Progenitor cell of endocrine pancreas (in vitro differentiated cells): ENCODE data around the gene ADAM11. TPM values are rescaled to one million over a fixed set of nuclear protein-coding genes. Genes with fewer than 3 reads are reported as not detected.
A peak's percentile ranks its signal among the peaks of the same experiment; 100 is the strongest.

Experiments used
- DNase-seq: peaks from one replicate; pipeline ENCODE4 v3.0.0; 2021; ENCODE audit warnings: low spot score; ENCODE audit not compliant: unreplicated experiment
- H3K27ac Mint-ChIP-seq: 2 replicates; pipeline ENCODE4 v1.8.0; 2021; ENCODE audit warnings: mild to moderate bottlenecking, moderate library complexity, mixed read lengths
- H3K27me3 Mint-ChIP-seq: 2 replicates; pipeline ENCODE4 v1.8.0; 2021; ENCODE audit warnings: mixed read lengths
- H3K36me3 Mint-ChIP-seq: 2 replicates; pipeline ENCODE4 v1.8.0; 2022; ENCODE audit warnings: mixed read lengths; ENCODE audit not compliant: insufficient read depth
- H3K4me1 Mint-ChIP-seq: 2 replicates; pipeline ENCODE4 v1.8.0; 2021; ENCODE audit warnings: low read depth, mixed read lengths
- H3K4me3 Mint-ChIP-seq: 2 replicates; pipeline ENCODE4 v1.8.0; 2021; ENCODE audit warnings: low read depth, mild to moderate bottlenecking, moderate library complexity, mixed read lengths
- H3K9me3 Mint-ChIP-seq: 2 replicates; pipeline ENCODE4 v1.8.0; 2021; ENCODE audit warnings: low read depth, mixed read lengths
- CTCF ChIP-seq: fragments of 200-600 bp; sonication (generic); IDR thresholded peaks from one replicate; pipeline ENCODE4 v1.5.0; 2021; ENCODE audit warnings: antibody characterized with exemption, mild to moderate bottlenecking; ENCODE audit not compliant: unreplicated experiment
- total RNA-seq: library from RNA; stranded (reverse); gene quantifications from 2 replicates; pipeline ENCODE4 v1.2.1, GENCODE V29; 2021

Gene ADAM11
- total RNA-seq, 1 donor from 2014 or later, result 1.4 TPM

- TF ChIP-seq CTCF, result no peak
- peak within 1 kb of the TSS; percentile 94 for H3K4me3 Mint-ChIP-seq
- H3K4me1 Mint-ChIP-seq, result peaks cover 15% of the 10 kb centered on the region
- DNase-seq, result peak; percentile 42
- H3K27ac Mint-ChIP-seq, result peak within 1 kb of the TSS; percentile 96
- H3K9me3 Mint-ChIP-seq, result no peaks in the 10 kb centered on the region
- peaks cover 6% of the 10 kb centered on the region for H3K27me3 Mint-ChIP-seq
- H3K36me3 Mint-ChIP-seq, result no peaks in the 10 kb centered on the region
Observed at GRCh38 chr17:44829523-44830358, 71.0 kb downstream of the ADAM11 start, which contains the start of gene GJC1. Gene GJC1, minus strand, starts transcription at chr17:44830287. Its CDS starts 24,470 bp downstream, at chr17:44805817.

GRCh38 chr17:44830359-44831288, 71.8 kb downstream of the ADAM11 start:
- Mint-ChIP-seq H3K9me3 (no peaks in the 10 kb centered on the region), H3K4me1 (peaks cover 15% of the 10 kb centered on the region), H3K4me3 (peak overlapping the region; percentile 86), H3K27ac (peak overlapping the region; percentile 92), H3K36me3 (no peaks in the 10 kb centered on the region), H3K27me3 (peaks cover 6% of the 10 kb centered on the region)
- DNase-seq, result no peak
- TF ChIP-seq CTCF, result no peak

GRCh38 chr17:44831371-44831770, 72.6 kb downstream of the ADAM11 start:
- Mint-ChIP-seq H3K27me3 (peaks cover 6% of the 10 kb centered on the region), H3K4me1 (peaks cover 15% of the 10 kb centered on the region), H3K4me3 (peak overlapping the region; percentile 49), H3K36me3 (no peaks in the 10 kb centered on the region), H3K27ac (no peak overlapping the region), H3K9me3 (no peaks in the 10 kb centered on the region)
- TF ChIP-seq CTCF, result no peak
- no peak for DNase-seq

Other genes starting within 250 kb of the ADAM11 start
- 73.6 and 89.7 TPM in 2 replicates for gene FZD2, start 201.5 kb upstream of the ADAM11 start, total RNA-seq
- 0.69 and 0.86 TPM in 2 replicates for gene MEIOC, start 102.5 kb upstream of the ADAM11 start, total RNA-seq
- gene CCDC43, start 69.2 kb upstream of the ADAM11 start, total RNA-seq, result 27.3 and 28.2 TPM in 2 replicates
- 22.6 and 27.2 TPM in 2 replicates for gene DBF4B, start 50.3 kb upstream of the ADAM11 start, total RNA-seq
- gene GJC1, start 71.3 kb downstream of the ADAM11 start, total RNA-seq, result 75.2 and 76.5 TPM in 2 replicates
- not detected in 2 replicates for gene HIGD1B, start 88.9 kb downstream of the ADAM11 start, total RNA-seq
- 127 and 133 TPM in 2 replicates for gene EFTUD2, start 140.5 kb downstream of the ADAM11 start, total RNA-seq
- not detected in 2 replicates for gene GFAP, start 156.5 kb downstream of the ADAM11 start, total RNA-seq
- gene KIF18B, start 188.8 kb downstream of the ADAM11 start, total RNA-seq, result 27.7 and 32.2 TPM in 2 replicates
- gene C1QL1, start 209.3 kb downstream of the ADAM11 start, total RNA-seq, result 36.2 and 37.0 TPM in 2 replicates